HG02759 (cell line): ENCODE measurements around the gene RNFT2.

Source experiments
- ATAC-seq: cut with Tn5 transposase; IDR thresholded peaks from one replicate; pipeline ENCODE4 v1.9.1; 2021; ENCODE audit warnings: mild to moderate bottlenecking, moderate library complexity; ENCODE audit not compliant: unreplicated experiment

RNFT2 gene

GRCh38 chr12:116874324-116874995 lies 136.3 kb downstream of the RNFT2 start:
- ATAC-seq = no peak

GRCh38 chr12:116876151-116876869 lies 138.2 kb downstream of the RNFT2 start:
- ATAC-seq = no peak

DNA sequence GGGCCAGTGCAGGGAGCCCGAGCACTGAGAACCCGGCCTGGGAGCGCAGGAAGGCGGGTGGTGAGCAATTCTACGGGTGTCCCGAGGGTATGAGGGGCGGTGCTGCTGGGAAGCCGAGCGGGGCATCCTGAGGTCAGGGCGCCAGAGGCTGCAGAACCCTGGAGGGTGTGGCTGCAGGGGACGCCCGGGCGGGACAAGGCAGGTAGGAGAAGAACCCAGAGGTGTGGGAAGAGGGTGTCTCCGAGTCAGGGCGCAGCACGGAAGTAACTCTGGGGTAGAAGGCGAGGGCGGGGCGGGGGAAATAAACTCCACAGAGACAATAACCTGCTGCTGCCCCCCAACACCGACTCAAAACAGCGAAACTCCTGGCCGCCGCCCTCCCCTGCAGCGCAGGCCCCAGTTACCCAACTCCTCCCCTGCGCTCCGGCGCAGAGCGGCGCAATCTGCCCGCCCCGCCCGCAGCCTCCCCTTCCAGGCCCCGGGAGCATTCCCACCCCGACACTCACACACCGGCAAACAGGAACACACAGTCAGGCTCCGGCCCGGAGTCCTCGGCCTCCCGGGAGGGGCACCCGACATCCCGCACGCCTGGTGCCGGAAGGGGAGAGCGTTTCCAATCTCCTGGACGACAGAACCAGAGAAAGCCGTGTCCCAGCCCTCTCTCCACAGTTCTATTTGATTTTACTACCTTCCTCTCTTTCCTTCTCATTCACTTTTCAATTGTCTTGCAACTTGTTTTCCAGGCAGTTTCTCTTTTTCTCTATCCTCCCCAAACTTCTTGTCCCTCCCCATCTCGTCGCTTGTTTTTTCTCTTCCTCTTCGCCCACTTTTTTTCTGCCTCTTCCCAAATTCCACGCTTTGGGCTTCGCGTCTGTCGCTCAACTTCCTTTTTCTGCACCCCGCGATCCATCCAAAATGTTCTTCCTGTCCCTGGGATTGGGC lies 140.7 kb downstream of the RNFT2 start:
- no peak for ATAC-seq

DNA sequence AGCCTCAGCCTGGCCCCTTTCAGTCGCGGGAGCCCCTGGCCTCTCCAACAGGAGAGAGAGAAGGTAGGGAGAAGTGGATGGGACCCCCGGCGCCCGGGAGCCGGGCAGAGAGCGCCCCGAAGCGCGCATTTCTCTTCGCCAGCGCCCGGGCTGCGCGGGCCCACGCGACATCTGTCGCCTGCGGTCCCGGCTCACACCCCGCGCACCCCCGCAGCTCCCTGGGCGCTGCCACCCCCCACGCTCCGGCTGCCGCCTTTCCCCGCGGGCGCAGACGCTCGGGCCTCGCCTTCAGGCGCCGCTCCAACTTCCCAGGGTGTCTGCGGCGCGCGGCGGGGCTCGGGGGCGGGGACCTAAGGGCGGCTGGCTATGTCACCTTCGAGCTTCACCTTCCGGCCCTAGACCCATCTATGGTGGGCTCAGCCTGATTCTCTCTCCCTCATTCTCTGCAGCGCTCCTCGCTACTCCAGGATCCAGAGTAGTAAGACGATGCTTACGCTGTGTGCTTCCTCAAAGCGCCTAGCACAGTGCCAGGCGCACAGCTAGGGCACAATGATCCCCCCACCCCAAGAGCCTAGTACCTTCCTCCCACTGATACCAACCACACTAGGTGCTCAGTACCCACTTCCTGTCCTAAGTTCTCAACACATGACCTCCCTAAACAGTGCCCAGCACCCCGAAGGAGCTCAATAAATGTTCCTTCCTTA lies 141.5 kb downstream of the RNFT2 start:
- ATAC-seq = no peak

GRCh38 chr12:116880213-116880816 lies 142.2 kb downstream of the RNFT2 start:
- ATAC-seq = peak; percentile 4

DNA sequence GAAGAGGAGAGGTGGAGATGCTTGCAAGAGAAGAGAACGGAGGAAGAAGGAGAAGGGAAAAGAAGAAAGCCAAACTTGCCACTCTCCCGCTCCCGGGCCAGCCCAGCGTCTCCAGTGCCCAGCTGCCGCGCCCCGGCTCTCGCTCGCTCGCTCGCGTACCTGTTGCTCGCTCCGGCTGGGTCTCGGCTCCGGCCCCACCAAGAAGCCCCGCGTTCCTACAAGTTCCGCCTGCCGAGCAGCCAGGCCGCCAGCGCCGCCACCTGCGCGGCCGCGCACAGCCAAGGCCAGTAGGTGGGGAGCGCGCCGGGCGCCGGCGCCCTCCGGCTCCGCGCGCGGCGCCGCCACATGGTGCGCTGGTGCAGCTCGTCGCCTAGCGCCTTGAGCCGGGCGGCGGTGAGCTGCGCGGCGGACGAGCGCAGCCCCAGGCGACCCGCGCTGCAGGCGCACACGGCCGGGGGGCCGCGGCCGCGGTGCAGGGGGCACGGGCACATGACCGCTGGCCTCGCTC lies 142.8 kb downstream of the RNFT2 start:
- peak; percentile 75 for ATAC-seq

DNA sequence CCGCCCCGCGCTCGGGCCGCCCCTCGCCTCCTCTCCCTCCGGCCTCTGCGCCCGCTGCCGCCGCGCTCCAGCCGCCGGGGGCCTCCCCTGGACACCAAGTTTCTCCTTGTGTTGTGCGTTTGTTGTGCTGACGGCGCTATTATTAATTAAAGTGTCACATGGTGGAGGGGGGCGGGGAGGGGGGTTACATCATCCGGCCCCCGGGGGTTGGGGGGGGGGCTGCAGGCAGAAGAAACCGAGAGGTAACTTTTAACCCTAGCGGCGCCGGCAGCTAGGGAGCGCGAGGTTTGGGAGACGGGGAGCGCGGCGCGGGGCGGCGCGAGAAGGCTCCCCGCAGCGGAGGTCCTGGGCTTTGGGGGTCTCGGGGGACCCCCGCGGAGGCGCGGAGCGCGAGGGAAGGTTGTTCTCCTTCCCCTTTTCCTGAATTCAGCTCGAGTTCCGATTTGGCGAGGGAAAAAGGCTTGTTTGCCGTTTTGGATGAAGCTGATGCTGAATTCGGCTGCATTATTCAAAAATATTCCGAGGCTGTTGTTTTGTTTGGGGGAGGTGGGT lies 143.3 kb downstream of the RNFT2 start, which contains the start of gene HRK:
HRK (minus strand) TSS at position 117 of the 552 bp plus-strand sequence. CDS start 134 bp downstream, outside the sequence.
- ATAC-seq = peak; percentile 30

DNA sequence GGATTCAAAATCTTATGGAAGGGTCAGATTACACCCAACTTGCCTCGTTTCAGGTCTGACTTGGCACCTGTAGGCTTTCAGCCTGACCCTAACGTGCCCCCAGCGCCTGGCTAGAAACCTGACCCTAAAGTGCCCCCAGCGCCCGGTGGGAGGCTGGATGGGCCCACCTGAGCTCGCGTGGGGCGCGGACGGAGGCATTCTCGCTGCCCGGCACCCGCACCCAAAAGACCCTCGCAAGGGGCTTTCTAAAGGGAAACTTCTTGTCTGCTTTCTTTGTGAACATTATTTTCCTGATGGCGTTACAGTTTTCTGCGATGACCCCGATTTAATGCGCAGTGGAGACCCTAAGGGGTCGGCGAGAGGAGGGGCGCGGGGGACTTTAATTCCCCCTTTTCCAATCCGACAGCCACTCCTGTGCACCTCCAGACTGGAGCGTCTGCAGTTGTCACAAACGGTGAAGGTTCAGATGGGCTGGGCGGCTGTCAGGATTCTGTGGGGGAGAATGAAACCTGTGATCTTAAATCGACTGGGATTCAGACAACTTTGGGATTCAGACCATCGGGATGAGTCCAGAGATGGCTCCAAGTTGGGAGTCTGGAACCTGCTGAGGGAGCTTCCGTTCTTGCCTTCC lies 143.9 kb downstream of the RNFT2 start:
- ATAC-seq = no peak

DNA sequence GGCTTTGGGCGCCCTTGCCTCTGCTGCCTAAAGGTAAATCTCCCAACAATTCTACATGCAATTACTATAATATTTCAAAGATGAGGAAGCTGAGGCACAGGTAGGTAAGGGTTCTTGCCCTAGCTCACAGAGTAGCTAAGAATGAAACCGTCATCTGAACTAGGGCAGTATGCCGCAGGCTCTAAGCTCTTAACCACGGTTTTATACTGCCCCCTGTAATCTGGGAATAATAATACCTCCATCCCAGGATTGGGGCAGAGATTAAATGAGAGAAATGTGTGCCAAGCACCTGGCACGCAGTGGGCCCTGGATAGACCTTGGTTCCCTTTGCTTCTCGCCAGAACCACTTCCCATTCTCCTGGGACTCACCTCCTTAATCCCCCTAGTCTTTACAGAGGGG lies 144.6 kb downstream of the RNFT2 start:
- no peak for ATAC-seq

GRCh38 chr12:116884871-116885270 lies 146.8 kb downstream of the RNFT2 start:
- ATAC-seq = no peak

GRCh38 chr12:116885491-116885890 lies 147.4 kb downstream of the RNFT2 start:
- ATAC-seq = no peak

- no peak for ATAC-seq
Observed at GRCh38 chr12:116887244-116887643, 149.1 kb downstream of the RNFT2 start.

- ATAC-seq = no peak
Observed at GRCh38 chr12:116887897-116888296, 149.8 kb downstream of the RNFT2 start.

DNA sequence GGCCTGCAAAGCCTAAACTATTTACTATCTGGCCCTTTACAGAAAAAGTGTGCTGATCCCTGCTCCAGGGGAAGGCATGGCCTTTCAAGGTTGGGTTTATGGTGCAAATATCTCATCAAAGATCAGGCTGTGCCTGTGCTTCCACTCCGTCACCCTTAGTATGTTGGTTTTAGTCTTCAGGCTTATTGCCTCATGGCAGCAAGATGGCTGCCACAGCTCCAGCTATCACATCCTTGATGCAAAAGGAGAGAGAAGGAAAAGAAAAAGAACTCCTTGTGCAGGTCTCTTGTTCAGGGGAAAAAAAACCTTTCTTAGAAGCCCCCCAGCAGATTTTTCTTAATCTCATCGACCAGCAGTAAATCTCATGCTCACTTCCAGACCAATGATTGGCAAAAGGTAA lies 152.2 kb downstream of the RNFT2 start:
- ATAC-seq = no peak

GRCh38 chr12:116891019-116891418 lies 152.9 kb downstream of the RNFT2 start:
- no peak for ATAC-seq

DNA sequence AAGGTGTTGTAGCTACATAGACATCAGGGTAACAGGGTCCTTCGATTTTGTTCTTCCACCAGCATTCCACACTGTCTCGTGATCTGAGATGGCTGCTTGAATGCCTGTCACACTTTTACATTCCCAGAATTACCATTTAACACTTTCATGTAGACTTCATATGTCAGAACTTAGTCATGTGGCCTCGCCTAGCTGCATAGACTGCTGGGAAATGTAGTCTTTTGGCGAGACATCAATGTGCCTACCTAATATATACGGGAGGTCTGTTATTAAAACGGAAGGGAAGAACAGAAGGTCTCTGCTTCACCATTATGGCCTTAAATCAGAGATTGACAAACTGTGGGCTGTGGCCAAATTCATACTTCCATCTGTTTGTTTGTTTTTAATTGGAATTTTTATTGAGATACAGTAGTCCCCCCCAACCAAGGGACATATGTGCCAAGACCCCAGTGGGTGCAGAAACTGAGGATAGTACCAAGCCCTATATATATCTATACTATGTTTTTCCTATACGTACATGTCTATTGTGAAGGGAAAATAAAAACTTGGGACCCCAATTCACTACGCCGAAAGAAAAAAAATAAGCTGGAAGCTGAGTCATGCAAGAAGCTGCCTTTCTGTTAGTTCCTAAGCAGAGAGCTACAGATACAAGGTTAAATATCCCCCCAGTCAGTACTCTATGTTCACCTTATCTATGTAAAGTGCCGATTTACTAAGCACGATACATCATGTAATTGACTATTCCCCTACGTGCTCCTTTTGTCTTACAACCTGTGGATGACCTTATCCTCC lies 154.4 kb downstream of the RNFT2 start:
- no peak for ATAC-seq

- no peak for ATAC-seq
Observed at GRCh38 chr12:116894913-116895312, 156.8 kb downstream of the RNFT2 start.

DNA sequence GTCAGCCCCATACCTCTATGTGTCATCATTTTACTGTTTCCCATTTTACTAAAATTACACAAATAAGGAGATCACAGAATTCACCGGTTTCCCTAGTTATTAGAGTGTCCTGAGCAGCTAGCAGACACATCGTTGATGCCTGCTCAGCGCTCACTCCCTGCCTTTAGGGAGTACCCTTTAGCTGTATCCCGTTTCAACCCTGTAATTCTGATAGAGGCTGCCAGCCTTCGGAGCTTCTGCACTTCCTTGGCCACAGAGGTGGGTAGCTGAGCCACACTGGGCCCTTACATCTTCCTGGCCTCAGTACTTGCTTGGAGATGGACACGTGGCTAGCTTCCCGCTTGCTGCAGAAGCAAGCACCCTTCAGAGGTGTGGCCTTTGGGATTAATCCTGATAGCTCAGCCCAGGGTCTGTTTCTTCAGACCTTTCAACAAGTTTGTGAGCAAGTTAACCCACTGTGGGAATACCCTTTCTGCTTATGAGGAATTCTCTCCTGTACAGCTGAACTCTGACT lies 158.4 kb downstream of the RNFT2 start:
- no peak for ATAC-seq
